Measurements from ENCODE around the gene MORN5. TPM values are rescaled to one million over a fixed set of nuclear protein-coding genes. Genes with fewer than 3 reads are reported as not detected.

Gene MORN5
- total RNA-seq, 2 donors from 2014 or later, result 0.81 TPM; not detected in 1

DNA sequence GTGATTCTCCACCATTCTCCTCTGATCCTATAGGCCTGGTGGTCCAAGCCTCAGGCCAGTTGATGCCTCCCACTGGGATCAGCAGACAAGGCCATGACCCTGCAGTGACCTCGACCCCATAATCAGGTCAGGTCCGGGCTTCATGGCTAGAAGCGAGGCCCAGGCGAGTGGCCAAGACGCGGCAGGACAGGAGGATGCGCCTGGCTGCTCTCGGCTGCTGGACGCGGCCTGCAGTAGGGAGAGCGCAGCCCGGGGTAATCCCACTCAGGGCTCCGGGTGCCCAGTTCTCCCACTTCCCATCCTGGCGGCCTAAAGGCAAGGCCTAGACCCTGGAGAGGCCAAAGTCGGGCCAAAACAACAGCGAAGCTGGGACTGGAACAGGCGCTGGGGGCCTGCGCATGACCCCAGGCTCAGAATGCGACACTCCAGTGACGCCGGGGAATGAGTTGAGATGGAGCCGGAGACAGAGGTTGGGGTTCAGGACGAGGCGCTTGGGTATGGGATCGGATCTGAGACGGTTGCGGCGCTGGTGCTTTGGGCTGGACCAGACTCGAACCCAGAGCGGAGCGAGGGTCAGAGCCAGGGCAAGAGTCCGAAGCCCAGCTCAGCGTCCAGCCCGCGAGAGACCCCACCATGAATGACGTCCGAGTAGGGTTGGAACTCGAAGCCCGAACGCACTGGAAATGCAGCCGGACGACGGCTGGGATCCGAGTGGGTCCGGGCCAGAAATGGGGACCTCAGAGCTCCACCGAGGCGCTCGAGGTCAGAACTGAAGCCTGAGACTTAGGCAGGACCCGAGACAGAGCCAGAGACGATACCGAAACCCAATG lies 65.8 kb downstream of the MORN5 start:
- Mint-ChIP-seq H3K27ac (no peak overlapping the region), H3K9me3 (peaks cover 9% of the 10 kb centered on the region), H3K36me3 (ENCODE audit: low read depth) (peaks cover 2% of the 10 kb centered on the region), H3K4me1 (peaks cover 18% of the 10 kb centered on the region), H3K4me3 (no peak overlapping the region), H3K27me3 (ENCODE audit: insufficient read depth) (peaks cover 76% of the 10 kb centered on the region)
- Histone ChIP-seq H3K27ac (ENCODE audit: low read depth, low read length) (no peak overlapping the region), H3K27me3 (ENCODE audit: control insufficient read depth, insufficient read depth, low read length, poor library complexity, severe bottlenecking) (peaks cover 100% of the 10 kb centered on the region), H3K4me1 (ENCODE audit: control insufficient read depth, insufficient read depth, low read length) (peaks cover 4% of the 10 kb centered on the region), H3K9me3 (ENCODE audit: control insufficient read depth, low read length) (no peaks in the 10 kb centered on the region), H3K36me3 (ENCODE audit: control insufficient read depth, insufficient read depth, low read length) (no peaks in the 10 kb centered on the region), H3K4me3 (ENCODE audit: low read length) (no peak overlapping the region), H3K9ac (ENCODE audit: extremely low read depth, low read length, poor library complexity, severe bottlenecking) (no peak overlapping the region)
- DNase-seq, result no peak
- 93 to 94% methylated on average over 44 to 51 of the region's 51 CpGs for WGBS, 2 experiments (ENCODE audit: insufficient coverage in 1 of 2, insufficient read length in 1 of 2)
- TF ChIP-seq, protein P1, sequence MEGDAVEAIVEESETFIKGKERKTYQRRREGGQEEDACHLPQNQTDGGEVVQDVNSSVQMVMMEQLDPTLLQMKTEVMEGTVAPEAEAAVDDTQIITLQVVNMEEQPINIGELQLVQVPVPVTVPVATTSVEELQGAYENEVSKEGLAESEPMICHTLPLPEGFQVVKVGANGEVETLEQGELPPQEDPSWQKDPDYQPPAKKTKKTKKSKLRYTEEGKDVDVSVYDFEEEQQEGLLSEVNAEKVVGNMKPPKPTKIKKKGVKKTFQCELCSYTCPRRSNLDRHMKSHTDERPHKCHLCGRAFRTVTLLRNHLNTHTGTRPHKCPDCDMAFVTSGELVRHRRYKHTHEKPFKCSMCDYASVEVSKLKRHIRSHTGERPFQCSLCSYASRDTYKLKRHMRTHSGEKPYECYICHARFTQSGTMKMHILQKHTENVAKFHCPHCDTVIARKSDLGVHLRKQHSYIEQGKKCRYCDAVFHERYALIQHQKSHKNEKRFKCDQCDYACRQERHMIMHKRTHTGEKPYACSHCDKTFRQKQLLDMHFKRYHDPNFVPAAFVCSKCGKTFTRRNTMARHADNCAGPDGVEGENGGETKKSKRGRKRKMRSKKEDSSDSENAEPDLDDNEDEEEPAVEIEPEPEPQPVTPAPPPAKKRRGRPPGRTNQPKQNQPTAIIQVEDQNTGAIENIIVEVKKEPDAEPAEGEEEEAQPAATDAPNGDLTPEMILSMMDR (conservative IDR thresholded peaks at IDR 0.05), result no peak

DNA sequence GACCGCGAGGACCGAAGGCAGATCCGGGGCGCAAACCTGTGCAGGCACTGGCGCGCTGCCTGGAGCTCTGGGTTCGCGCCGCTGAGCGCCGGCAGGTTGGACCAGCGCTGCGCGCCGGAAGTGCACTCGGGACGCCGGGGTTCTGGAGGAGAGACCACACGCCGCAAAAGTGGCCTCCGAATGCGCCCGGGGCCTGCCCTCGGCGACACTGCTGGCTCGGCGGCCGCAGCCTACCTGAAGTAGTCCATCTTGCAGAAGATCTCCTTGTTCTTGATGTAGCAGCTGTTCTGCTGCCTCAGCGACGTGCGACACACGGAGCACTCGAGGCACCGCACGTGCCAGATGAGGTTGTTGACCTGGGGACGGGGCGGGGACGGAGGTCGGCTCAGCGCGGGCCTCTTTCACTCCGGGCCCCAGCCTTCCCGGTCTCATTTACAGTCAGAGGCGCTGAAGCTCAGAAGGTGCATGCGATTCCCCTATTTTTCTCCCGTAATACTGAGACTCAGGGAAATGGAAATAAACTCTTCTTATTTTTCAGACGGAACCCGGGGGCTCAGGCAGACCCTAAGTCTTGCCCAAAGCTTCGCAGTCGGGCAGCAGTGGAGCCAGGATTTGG lies 66.5 kb downstream of the MORN5 start:
- Mint-ChIP-seq H3K27ac (no peak overlapping the region), H3K9me3 (peaks cover 9% of the 10 kb centered on the region), H3K4me1 (peaks cover 14% of the 10 kb centered on the region), H3K27me3 (ENCODE audit: insufficient read depth) (peaks cover 69% of the 10 kb centered on the region), H3K4me3 (no peak overlapping the region), H3K36me3 (ENCODE audit: low read depth) (peaks cover 2% of the 10 kb centered on the region)
- H3K4me3 ChIP-seq (ENCODE audit: low read length), result no peak overlapping the region
- peak; percentile 70 for DNase-seq
- no peak overlapping the region for H3K27ac ChIP-seq (ENCODE audit: low read depth, low read length)
- WGBS, 2 experiments (ENCODE audit: insufficient coverage in 1 of 2, insufficient read length in 1 of 2), result 69 to 72% methylated on average over 33 to 51 of the region's 51 CpGs
- H3K9ac ChIP-seq (ENCODE audit: extremely low read depth, low read length, poor library complexity, severe bottlenecking), result no peak overlapping the region
- H3K4me1 ChIP-seq (ENCODE audit: control insufficient read depth, insufficient read depth, low read length), result no peaks in the 10 kb centered on the region
- H3K36me3 ChIP-seq (ENCODE audit: control insufficient read depth, insufficient read depth, low read length), result no peaks in the 10 kb centered on the region
- no peaks in the 10 kb centered on the region for H3K9me3 ChIP-seq (ENCODE audit: control insufficient read depth, low read length)
- H3K27me3 ChIP-seq (ENCODE audit: control insufficient read depth, insufficient read depth, low read length, poor library complexity, severe bottlenecking), result peaks cover 100% of the 10 kb centered on the region
- TF ChIP-seq, protein P1 (conservative IDR thresholded peaks at IDR 0.05), result no peak

DNA sequence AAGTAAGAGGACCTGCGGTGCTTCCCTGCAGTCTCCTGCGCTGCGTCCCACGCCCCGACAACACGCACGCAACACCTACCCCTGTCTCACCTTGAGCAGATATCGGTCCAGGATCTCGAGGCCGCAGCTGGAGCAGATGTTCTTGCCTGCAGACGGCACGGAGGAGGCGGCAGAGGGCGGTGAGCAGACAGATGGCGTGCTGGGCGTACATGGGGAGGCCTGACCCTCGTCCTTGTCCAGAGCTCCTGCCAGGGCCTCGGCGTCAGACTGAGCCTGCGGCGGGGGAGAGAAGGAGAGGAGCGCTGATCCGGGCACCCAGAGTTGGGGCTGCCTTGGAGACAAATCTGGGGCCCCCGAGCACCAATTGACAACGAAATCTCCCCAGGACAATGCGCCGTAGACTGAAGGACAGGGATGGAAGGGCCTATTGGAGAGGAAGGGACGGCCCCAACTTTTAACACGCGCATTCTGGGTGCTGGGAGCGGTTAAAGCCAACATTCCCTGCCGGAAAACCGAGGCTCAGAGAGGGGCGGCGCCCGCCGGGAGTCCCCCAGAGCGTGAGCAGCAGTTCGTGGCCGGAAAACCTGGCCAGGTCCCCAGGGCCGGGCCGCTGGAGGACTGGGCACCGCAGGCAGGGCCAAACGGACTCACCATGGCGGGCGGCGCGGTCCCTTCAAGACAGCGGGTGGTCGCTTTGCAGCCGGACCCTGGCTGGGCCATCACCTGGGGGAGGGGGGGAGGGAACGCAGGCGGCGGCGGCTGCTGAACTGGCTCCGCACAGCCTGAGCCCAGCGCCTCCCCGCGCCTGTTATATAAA lies 67.3 kb downstream of the MORN5 start:
- no peak overlapping the region for H3K4me3 Mint-ChIP-seq
- H3K4me1 Mint-ChIP-seq, result peaks cover 8% of the 10 kb centered on the region
- 11 to 13% methylated on average over 26 to 59 of the region's 59 CpGs for WGBS, 2 experiments (ENCODE audit: insufficient coverage in 1 of 2, insufficient read length in 1 of 2)
- Histone ChIP-seq H3K4me1 (ENCODE audit: control insufficient read depth, insufficient read depth, low read length) (no peaks in the 10 kb centered on the region), H3K27ac (ENCODE audit: low read depth, low read length) (no peak overlapping the region), H3K9me3 (ENCODE audit: control insufficient read depth, low read length) (no peaks in the 10 kb centered on the region), H3K36me3 (ENCODE audit: control insufficient read depth, insufficient read depth, low read length) (no peaks in the 10 kb centered on the region), H3K27me3 (ENCODE audit: control insufficient read depth, insufficient read depth, low read length, poor library complexity, severe bottlenecking) (peaks cover 100% of the 10 kb centered on the region), H3K4me3 (ENCODE audit: low read length) (peak overlapping the region; percentile 58), H3K9ac (ENCODE audit: extremely low read depth, low read length, poor library complexity, severe bottlenecking) (no peak overlapping the region)
- peaks cover 9% of the 10 kb centered on the region for H3K9me3 Mint-ChIP-seq
- DNase-seq, result peak; percentile 80
- H3K27ac Mint-ChIP-seq, result no peak overlapping the region
- peaks cover 2% of the 10 kb centered on the region for H3K36me3 Mint-ChIP-seq (ENCODE audit: low read depth)
- H3K27me3 Mint-ChIP-seq (ENCODE audit: insufficient read depth), result peaks cover 62% of the 10 kb centered on the region
- TF ChIP-seq, protein P1 (conservative IDR thresholded peaks at IDR 0.05), result no peak

Measured in endodermal cell (in vitro differentiated cells).